Measurements from ENCODE around the gene ZNF593.
A peak's percentile ranks its signal among the peaks of the same experiment; 100 is the strongest.

ZNF593 gene

DNA sequence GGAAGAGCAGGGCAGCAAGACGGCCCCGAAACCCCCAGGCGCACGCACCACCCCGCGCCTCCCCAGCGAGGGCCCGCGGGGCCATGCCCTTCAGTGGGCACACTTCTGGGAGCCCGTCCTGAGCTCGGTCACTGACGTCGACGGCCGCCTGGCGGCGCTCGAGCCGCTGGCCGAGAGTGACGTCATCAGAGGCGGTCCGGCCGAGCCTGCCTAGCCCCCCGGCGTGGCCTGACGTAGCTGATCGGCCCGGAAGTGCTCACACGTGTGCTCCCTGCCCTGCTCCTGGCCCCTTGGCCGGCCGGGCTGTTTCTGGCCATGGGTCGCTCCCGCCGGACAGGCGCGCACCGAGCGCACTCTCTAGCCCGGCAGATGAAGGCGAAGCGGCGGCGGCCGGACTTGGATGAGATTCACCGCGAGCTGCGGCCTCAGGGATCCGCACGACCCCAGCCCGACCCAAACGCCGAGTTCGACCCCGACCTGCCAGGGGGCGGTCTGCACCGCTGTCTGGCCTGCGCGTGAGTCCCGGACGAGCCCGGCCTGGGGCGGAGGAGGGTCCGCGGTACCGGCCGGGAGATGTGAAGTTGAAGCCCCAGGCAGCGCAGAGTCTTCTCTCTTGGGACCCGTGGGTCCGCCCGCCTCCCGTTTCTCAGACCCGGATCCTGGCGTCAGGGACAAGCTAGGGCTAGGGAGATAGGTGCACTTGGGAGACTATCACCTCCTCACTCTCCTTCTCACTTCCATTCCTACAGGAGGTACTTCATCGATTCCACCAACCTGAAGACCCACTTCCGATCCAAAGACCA is at the start of gene ZNF593:
ZNF593 (plus strand) TSS at position 240 of the 803 bp plus-strand sequence; CDS start at position 316, 76 bp downstream.
- CTCF ChIA-PET, result interaction anchor here (0.7 to 4.8 kb wide), 55 partner anchors 10 to 275 kb away, joined by 3 to 44 read pairs (median 4); partner anchors contain the start of genes CD52, CEP85, CNKSR1 and DHDDS
- TF ChIP-seq, protein P1, sequence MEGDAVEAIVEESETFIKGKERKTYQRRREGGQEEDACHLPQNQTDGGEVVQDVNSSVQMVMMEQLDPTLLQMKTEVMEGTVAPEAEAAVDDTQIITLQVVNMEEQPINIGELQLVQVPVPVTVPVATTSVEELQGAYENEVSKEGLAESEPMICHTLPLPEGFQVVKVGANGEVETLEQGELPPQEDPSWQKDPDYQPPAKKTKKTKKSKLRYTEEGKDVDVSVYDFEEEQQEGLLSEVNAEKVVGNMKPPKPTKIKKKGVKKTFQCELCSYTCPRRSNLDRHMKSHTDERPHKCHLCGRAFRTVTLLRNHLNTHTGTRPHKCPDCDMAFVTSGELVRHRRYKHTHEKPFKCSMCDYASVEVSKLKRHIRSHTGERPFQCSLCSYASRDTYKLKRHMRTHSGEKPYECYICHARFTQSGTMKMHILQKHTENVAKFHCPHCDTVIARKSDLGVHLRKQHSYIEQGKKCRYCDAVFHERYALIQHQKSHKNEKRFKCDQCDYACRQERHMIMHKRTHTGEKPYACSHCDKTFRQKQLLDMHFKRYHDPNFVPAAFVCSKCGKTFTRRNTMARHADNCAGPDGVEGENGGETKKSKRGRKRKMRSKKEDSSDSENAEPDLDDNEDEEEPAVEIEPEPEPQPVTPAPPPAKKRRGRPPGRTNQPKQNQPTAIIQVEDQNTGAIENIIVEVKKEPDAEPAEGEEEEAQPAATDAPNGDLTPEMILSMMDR (IDR thresholded peaks at IDR 0.05; ENCODE audit: control extremely low read depth, extremely low read depth, low read depth, missing control alignments), result peak; percentile 95
- POLR2A ChIA-PET, result no interaction called here
- peak; percentile 100 for DNase-seq (ENCODE audit: extremely low spot score)

DNA sequence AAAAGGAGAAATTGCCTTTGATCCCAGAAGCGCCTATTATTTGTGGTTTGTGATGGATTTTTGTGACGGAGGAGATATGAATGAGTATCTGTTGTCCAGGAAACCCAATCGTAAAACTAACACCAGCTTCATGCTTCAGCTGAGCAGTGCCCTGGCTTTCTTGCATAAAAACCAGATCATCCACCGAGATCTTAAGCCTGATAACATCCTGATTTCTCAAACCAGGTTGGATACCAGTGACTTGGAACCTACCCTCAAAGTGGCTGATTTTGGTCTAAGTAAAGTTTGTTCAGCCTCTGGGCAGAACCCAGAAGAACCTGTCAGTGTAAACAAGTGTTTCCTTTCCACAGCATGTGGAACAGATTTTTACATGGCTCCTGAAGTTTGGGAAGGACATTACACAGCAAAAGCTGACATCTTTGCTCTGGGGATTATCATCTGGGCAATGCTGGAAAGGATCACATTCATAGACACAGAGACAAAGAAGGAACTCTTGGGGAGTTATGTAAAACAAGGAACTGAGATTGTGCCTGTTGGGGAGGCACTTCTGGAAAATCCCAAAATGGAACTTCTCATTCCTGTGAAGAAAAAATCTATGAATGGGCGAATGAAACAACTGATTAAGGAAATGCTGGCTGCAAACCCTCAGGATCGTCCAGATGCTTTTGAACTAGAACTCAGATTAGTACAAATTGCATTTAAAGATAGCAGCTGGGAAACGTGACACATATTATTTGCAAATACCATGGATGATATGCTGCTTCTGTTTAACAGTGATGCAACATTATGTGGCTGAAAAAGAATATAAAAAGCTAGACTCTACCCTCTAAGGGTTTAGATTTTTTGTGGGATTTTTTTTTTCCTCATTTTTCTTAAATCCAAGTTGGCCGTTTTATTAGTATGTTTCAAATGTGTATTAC is 47.6 kb upstream of the ZNF593 start:
- POLR2A ChIA-PET, result no interaction called here
- CTCF ChIA-PET, result interaction anchor here (0.8 to 3.2 kb wide), 8 partner anchors 9 to 199 kb away, joined by 3 to 15 read pairs (median 7); partner anchors contain the start of genes CEP85 and ZNF593
- TF ChIP-seq, protein P1 (IDR thresholded peaks at IDR 0.05; ENCODE audit: control extremely low read depth, extremely low read depth, low read depth, missing control alignments), result no peak
- no peak for DNase-seq (ENCODE audit: extremely low spot score)

DNA sequence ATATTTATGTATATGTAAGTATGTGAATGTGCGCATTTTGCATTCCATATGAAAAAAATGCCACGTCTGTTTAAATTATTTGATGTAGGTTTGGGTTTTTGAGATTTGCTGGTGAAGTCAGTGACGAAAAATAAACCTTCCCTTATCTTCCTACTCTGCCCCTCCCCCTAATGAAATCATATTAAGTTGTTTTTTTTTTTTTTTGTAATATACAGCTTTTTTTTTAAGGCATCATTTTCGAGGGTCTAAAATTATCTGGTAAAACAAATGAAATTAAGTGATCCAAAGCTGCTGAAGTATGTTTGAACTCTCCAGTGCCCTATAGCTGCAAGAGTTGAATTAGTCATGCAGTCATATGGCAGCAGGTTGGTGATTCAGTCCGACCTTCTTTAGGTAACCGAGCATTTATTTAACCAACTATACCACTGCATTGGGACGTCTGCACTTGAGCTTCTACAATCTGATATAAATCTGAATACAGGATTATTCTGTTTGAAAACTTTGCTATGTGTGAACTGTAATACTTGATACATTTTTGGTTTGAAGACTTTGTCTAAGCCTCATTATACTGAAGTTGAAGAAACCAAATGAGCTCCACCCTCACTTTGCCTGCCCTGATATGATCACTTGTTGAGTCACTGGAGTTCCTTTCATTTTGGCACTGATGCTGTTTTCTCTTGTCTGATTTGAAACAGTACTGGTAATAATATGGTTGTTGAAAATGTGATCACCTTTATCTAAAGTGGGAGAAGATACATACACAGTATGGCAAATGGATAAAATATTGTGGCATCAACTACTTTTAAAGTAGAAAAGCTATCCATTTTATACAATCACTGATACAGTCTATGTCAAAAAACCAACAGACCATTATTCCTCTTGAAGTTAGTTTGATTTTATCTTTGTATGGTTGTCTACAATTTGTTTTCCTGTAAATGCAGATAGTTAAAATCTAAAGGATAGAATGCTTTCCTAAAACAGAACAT is 46.4 kb upstream of the ZNF593 start:
- no peak for DNase-seq (ENCODE audit: extremely low spot score)
- TF ChIP-seq, protein P1 (IDR thresholded peaks at IDR 0.05; ENCODE audit: control extremely low read depth, extremely low read depth, low read depth, missing control alignments), result no peak
- CTCF ChIA-PET, result interaction anchor here (0.8 to 3.2 kb wide), 8 partner anchors 11 to 198 kb away, joined by 3 to 15 read pairs (median 6); partner anchors contain the start of genes CEP85 and ZNF593
- POLR2A ChIA-PET, result no interaction called here

DNA sequence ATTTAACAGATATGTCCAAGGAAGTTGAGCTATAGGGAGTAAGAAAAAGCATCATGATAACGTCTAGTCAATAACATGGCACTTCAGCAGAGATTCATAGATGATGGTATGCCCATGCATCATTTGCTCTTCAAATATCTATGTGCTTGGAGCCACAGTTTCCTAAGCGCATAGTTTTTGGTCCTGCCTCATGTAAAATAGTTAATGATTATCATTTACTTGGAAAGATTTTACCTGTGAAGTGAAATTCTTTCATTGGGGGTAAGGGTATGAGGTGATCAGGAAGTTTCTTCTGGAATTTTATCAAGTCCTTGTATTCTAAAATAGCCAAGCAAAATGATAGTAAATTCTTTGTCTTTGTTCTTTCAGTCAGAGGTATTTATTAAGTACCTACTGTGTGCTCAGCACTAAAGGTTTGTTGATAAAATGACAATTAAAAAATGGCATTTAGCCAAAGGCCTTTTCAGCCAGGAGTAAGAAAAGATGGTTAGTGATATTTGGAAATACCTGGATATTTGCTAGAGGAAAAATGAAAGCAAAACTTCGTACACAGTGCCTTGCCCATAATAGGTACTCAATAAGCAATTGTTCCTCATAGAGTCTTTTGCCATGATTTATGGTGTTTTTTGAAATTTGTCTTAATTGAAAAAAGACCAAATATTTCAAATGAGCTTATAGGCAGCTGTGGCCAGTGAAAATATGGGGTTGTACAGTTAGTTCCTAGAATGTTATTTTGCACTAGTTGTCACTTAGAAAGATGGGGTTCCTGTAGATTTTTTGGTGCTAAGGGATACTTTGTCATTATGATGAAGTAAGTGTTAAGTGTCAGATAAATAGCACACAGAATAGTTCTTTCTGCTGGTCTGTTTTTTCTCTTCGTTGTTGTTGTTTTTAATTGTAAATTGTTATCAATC is 45.0 kb upstream of the ZNF593 start:
- DNase-seq (ENCODE audit: extremely low spot score), result no peak
- TF ChIP-seq, protein P1 (IDR thresholded peaks at IDR 0.05; ENCODE audit: control extremely low read depth, extremely low read depth, low read depth, missing control alignments), result no peak
- ChIA-PET POLR2A (no interaction called here), CTCF (interaction anchor here (2.2 to 3.2 kb wide), 3 partner anchors 12 to 40 kb away, joined by 5 to 15 read pairs (median 10); no protein-coding TSS in a partner anchor)

DNA sequence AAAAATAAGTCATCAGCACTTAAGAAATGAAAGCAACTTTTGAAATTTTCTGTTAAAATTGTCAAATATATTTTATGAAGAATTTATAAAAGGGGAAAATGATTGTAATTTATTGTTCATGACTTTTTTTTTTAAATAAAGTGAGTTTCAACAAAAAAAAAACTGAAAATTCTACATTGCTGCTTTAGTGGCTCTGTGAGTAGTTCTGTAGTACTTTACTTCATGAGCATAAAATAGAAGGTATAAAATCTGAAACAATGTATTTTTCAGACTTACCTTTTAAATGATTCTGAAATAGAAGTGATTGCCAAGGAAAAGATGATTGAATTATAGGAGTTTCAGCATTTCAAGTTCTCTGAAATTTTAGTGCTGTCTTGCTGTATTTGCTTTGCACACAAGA is 44.3 kb upstream of the ZNF593 start:
- POLR2A ChIA-PET, result no interaction called here
- TF ChIP-seq, protein P1 (IDR thresholded peaks at IDR 0.05; ENCODE audit: control extremely low read depth, extremely low read depth, low read depth, missing control alignments), result no peak
- CTCF ChIA-PET, result interaction anchor here (1.2 to 7.9 kb wide), 6 partner anchors 13 to 160 kb away, joined by 3 to 93 read pairs (median 5); partner anchors contain the start of genes CEP85 and PDIK1L
- DNase-seq (ENCODE audit: extremely low spot score), result no peak

All from GM10248 (cell line).